Choroid plexus epithelial cell (primary cell): ENCODE results near the gene CDK14.
A peak's percentile ranks its signal among the peaks of the same experiment; 100 is the strongest.
"Not testable (repeated sequence)": the region's sequence is repeated elsewhere in the genome, so short reads cannot be mapped to it uniquely, and the experiment has no call there.

ENCODE experiments used
- DNase-seq: peaks from one replicate; pipeline ENCODE4 v3.0.0-alpha.2; 2010; ENCODE audit warnings: low read depth
- H3K4me3 ChIP-seq: 2 replicates; pipeline ENCODE4 v1.5.1; 2011; ENCODE audit warnings: low read depth, mild to moderate bottlenecking, control low read depth, low read length, moderate library complexity
- TF ChIP-seq, protein P1 (sequence below): conservative IDR thresholded peaks from 2 replicates; pipeline ENCODE4 v1.5.1; 2011; ENCODE audit warnings: low read depth, mild to moderate bottlenecking, control low read depth, inconsistent platforms, low read length, moderate library complexity

The CDK14 gene

DNA sequence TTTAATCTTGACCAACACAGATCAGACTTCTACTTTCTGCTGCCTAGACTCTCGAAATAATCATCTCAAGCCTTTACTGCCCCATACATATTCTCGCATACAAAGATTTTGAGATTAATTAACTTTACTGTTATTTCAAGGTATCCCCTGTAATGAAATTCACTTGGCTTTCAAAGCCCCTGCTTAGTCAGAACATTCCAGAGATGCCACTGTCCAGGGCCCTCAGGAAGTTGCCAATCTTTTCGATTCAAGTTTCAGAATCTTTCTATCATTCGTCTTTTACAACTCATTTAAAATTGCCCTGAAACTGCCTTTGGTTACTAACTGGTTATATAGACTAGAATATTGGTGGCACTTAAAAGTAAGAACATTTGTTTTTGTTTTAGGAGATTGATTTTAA lies 320.2 kb downstream of the CDK14 start:
- no peak for DNase-seq
- TF ChIP-seq, protein P1, sequence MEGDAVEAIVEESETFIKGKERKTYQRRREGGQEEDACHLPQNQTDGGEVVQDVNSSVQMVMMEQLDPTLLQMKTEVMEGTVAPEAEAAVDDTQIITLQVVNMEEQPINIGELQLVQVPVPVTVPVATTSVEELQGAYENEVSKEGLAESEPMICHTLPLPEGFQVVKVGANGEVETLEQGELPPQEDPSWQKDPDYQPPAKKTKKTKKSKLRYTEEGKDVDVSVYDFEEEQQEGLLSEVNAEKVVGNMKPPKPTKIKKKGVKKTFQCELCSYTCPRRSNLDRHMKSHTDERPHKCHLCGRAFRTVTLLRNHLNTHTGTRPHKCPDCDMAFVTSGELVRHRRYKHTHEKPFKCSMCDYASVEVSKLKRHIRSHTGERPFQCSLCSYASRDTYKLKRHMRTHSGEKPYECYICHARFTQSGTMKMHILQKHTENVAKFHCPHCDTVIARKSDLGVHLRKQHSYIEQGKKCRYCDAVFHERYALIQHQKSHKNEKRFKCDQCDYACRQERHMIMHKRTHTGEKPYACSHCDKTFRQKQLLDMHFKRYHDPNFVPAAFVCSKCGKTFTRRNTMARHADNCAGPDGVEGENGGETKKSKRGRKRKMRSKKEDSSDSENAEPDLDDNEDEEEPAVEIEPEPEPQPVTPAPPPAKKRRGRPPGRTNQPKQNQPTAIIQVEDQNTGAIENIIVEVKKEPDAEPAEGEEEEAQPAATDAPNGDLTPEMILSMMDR = no peak
- no peak overlapping the region for H3K4me3 ChIP-seq

DNA sequence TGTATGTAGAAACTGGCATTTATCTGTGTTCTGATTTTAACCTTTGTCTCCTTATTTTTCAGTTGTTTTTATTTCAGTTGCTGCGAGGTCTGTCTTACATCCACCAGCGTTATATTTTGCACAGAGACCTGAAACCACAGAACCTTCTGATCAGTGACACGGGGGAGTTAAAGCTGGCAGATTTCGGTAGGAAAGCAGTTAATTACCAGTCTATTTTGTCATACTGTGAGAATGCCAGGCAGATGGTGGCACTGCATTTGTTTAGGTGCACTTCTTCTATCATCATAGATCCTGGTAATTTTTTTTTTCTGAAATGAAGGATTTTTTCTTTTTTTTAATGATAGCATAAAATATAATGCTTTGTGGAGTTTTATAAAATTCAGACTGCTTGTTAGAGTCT lies 321.4 kb downstream of the CDK14 start:
- no peak for DNase-seq
- H3K4me3 ChIP-seq = no peak overlapping the region
- TF ChIP-seq, protein P1 = no peak

DNA sequence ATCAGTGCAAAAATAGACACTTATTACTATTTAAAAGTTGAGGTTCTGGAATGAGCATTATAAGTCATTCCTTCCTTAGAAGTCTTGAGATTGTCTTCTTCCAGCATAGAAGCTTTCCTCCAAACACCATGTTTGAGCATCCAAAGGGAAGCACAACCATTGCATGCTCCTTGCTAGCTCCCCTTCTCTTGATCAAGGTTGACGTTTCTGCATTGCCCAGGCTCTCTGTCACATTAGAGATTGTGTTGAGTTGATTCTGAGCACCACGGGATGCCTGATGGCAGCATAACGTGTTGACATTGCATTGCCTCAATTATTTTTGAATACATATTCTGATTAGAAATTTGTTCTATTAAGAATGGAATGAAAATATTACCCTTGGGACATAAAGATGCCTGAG lies 322.2 kb downstream of the CDK14 start:
- DNase-seq = no peak
- H3K4me3 ChIP-seq = no peak overlapping the region
- TF ChIP-seq, protein P1 = no peak

DNA sequence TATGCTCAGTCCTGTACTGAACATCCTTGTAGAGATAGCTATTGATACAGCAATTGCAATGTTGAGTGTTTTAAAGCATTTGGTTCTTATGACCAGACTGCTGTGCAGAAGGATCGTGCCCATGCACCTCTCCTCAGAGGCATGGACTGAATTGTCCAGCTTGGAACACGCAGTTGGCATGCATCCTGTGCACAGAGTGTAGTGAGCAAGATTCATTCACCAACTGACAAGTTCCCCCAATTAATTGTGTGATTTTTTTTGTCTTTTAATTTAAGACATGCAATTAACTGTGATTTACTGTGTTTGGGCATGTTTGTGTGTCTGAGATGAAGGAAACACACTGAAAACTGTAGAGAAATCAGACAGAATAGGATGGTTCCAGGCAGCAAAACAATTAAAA lies 323.7 kb downstream of the CDK14 start:
- no peak overlapping the region for H3K4me3 ChIP-seq
- TF ChIP-seq, protein P1 = no peak
- DNase-seq = no peak

DNA sequence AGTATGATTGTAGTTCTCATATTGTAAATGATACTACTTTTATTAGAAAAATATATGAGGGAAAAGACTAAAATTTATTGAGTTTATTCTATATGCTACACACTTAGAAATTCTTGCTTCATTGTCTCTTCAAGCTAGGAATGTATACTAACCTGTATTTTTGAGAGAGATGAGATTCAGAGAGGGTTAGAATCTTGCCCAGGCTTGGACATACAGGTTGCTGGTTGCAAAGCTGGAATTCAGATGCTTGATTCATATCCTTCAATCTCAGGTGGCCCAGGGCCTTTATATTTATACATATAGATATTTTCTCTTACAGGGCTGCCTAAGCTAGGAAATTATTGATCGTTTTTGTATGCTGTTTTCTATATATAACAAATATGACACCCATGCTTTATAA lies 324.2 kb downstream of the CDK14 start:
- no peak overlapping the region for H3K4me3 ChIP-seq
- TF ChIP-seq, protein P1 = no peak
- DNase-seq = no peak

DNA sequence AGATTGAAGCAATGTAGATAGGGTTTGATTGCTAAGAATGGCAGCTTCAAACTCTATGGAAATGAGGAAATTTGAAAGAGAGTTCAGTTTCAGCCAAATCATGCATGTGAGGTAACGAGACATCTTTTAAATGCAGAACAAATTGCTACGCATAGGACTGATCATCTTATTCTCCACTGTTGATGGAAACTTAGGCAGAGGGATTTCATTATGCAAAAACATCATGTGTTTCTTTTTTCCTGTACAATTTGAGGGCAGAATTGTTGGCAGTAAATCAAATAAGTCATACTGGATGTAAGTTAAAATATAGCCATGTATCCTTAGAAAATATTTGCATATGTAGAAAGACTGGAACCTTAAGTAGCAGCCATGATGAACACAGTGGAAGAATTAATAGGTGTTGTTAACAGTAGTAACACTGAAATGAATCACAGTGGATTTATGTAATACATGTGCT lies 327.4 kb downstream of the CDK14 start:
- no peak overlapping the region for H3K4me3 ChIP-seq
- TF ChIP-seq, protein P1 = no peak
- DNase-seq = no peak

DNA sequence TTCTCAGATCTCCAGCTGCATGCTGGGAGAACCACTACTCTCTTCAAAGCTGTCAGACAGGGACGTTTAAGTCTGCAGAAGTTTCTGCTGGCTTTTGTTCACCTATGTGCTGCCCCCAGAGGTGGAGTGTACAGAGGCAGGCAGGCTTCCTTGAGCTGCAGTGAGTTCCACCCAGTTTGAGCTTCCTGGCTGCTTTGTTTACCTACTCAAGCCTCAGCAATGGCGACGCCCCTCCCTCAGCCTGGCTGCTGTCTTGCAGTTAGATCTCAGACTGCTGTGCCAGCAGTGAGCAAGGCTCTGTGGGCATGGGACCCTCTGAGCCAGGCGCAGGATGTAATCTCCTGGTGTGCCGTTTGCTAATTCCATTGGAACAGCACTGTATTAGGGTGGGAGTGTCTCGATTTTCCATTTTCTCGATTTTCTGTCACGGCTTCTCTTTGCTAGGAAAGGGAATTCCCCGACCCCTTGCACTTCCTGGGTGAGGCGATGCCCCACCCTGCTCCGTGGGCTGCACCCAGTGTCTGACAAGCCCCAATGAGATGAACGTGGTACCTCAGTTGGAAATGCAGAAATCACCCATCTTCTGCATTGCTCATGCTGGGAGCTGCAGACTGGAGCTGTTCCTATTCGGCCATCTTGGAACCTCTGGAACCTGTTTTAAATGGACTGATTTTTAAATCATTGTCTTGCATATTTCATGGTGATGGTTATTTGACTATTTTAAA lies 332.7 kb downstream of the CDK14 start:
- TF ChIP-seq, protein P1 = peak; percentile 8
- DNase-seq = peak; percentile 9
- not testable (repeated sequence) for H3K4me3 ChIP-seq
